NCI-H446 (cell line): ENCODE measurements around the gene NLGN4X.

Experiments
- DNase-seq, 2 experiments: peaks; one replicate each; lab custom pipeline; 2025; lab: John Stamatoyannopoulos, UW

Gene NLGN4X

DNA sequence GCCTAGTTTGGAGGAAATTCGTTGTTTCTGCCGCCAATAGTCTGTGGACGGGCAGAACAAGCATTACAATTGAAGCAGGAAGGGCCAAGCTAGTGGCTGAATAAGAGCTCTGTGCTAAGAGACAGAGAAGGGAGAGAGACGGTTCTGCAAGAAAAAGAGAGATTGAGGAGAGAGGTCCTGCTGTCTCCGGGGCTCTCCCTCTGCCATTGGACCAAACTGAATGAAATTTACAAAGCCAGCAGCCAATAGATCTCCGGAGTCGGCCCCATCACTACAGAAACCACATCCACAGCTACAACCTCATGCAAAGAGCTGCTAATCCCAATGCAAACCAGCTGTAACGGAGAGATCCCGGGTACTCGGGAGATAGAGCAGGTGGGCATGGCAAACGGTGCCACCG is at the start of gene NLGN4X:
Gene NLGN4X, minus strand, starts transcription at position 148 of the 400 bp plus-strand sequence. CDS start 77,401 bp downstream, outside the sequence.
- no peak for DNase-seq

DNA sequence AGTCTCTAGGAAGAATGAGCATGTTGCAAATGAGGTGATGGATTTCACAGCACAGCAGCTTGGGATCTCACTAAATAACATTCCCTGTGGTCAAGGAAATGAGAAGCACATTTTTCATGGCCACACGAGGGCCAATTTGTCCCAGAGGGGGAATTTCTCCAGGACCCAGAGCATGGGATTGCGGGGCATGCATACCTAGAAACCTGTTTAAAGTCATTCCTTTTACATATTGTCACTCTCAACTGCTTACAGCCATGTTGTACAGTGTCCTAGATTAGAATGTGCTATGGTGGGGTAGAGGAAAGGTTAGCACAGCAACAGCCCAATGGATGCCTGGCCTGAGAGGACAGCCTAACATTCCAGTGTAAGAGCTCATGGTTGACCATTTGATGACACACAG is 37.4 kb upstream of the NLGN4X start:
- DNase-seq: no peak

DNA sequence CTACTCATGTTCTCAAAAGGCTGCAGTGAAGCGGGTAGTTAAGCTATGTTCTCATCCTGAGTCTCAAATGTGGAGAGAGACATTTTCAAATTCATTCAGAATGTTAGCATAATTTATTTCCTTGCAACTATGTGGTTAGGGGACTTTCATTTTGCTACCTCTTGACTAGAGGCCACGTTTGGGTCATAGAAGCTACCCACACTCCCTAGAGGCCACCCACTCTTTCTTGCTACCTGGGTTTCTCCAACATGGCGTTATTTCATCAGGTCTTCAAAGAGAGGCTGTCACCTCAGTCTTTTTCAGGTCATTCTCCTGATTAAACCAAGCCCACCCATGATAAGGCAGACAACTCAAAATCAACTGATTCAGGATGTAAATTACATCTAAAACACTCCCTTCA is 34.3 kb upstream of the NLGN4X start:
- DNase-seq: no peak

DNA sequence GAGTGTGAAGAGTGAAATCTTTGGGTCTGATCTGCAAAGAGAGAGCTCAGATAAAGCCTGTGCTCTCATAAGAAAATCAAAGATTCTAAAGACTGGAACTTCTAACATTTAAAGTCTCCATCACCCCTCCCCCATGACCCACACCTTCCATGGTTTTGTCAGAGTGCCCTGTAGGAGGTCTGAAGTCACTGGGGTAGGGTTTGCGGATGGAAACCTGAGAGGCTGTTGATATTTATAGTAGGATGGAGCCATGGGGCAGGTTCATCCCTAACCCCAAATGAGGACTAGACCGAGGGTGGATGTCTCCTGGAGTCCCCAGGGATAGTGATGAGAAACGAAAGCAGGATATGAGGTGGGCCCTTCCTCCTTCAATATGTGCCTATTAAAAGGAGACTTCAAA is 28.4 kb upstream of the NLGN4X start:
- no peak for DNase-seq

DNA sequence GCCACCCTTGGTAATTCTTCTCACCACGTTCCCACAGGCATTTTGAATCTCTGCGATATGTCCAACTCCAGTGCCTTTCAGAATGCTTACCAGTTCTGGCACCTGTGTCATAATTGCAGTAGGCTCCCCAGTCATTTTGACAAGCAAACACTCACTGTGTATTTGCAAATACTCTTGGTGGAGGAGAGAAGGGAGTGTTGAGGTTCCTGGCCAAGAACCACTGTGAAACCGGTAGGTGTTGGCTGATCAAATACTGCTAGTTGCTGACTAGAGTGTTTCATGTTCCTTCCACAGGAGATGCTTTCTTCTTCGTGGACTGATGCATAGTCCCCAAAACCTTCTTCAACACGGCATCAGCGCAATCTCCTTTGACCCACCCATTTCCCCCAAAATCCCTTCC is 16.0 kb upstream of the NLGN4X start:
- DNase-seq: no peak

DNA sequence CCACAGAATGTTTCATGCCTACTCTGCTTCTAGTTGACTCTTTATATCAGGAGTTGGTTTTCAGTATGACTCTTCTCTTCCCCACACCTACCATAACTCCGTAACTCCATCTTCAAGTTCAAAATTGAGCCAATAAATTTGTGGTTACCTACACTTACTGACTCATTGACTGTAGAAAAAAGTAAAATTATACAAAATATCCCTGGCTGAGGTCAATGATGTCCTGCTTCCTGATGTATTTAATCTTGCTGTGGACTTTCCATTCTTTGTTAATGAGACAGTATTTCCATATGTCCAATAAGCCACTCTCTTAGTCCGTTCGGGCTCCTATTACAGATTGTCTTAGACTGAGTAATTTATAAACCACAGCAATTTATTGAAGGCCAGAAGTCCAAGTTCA is 9.9 kb upstream of the NLGN4X start:
- DNase-seq: no peak

DNA sequence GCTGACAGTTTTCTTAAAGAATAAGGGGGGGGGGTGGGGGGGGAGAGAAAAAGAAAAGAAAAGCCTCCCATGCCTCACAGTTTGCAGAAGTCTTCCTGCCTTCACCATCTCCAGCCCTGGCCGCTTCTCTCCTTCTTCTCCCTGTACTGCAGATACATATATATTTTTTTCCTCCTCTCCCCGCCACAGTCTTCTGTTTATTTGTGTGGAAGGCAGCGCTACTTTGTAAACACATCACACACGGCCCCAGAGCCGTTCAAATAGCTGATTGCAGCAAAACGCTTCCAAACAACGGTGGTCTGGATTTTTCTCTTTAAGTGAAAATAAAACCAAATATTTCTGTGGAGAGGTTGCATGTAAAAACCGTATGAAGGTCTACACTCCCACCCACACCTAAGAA is 732 bp downstream of the NLGN4X start:
- DNase-seq: no peak

DNA sequence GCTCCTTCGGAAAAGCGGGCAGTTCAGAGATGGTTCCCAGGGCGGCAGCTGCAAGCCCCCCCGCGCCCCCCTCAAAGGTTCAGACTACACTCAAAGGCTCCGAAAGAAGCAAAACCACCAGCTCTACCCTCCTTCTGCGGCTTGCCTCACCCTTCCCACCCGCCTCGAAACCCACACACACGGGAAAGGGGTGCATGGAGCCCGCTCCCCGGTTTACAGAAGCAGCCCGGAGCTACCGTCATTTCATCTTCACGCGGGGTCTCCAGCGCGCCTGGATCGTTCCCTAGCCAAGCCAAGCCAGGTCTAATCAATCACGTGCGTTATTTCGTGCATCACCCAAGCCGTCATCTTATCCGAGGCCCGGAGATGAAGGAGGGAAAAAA is 1.2 kb downstream of the NLGN4X start:
- no peak for DNase-seq

DNA sequence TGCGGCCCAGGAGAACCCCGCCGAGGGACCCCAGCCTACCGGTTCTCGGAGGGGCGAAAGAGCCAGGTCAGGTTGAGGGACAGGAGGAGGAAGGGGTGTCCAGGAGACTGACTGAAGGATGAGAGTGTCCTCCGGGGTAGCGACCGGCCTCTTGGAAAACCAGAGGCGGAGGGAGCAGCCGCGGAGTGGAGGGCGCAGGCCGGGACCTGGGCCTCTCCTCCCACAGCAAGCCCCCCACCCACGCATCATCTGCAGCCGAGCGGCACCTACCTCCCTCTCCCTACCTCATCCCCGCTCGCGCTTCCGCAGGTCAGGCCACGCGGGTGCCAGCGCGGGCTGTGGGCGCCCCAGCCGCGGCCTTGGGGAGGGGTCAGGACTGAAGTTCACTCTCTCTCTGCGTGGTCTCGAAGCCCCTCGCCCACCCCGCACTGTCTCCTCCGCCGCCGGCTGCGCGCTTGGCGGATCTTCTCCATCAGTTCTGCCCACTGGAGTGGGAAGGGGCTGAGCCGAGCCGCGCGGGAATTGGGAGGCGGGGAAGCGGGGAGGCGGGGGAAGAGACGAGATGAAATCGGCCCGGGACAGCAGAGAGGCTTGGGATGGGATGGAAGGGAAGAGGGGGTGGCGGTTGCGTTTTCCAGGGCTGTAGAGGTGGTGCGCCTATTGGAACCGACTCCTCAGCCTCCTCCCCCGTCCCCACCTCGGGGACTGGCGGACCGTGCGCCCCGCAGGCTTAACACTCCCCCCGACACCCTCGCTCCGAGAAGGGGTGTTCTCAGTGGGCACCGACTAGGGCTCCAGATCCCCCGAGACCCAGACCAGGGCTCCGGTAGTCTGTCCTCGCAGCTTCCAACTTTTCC is 1.8 kb downstream of the NLGN4X start:
- no peak for DNase-seq

DNA sequence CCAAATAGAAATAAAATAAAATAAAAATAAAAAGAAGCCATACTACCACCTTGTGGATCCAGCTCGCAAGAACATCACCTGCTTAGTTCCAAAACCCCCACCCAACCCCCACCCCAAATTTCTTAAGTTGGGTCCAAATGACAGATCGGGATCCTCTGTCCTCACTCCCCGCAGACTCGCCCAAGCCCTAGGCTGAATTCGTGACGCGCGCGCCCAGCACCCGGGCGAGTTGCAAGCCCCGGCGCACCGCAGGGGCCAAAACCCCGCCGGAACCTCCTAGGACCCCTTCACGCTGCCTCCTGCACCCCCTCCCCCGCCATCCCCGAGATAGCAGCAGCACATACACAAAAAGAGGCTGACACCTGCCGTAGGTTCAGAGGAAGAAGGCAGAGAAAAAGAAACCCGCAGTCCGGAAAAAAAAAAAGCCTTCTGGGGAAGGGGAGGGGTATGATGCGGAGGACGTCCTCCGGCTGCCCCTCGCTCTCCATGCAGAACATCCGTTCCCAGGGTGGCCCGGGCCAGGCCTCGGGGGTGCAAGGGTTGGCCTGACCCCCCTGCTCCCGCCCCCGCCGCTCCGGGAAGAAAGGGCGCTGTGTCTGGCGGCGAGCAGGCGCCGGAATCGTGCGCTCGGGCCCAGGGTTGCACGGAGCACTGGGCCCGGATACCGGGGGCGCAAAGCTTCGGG is 2.6 kb downstream of the NLGN4X start:
- no peak for DNase-seq

DNA sequence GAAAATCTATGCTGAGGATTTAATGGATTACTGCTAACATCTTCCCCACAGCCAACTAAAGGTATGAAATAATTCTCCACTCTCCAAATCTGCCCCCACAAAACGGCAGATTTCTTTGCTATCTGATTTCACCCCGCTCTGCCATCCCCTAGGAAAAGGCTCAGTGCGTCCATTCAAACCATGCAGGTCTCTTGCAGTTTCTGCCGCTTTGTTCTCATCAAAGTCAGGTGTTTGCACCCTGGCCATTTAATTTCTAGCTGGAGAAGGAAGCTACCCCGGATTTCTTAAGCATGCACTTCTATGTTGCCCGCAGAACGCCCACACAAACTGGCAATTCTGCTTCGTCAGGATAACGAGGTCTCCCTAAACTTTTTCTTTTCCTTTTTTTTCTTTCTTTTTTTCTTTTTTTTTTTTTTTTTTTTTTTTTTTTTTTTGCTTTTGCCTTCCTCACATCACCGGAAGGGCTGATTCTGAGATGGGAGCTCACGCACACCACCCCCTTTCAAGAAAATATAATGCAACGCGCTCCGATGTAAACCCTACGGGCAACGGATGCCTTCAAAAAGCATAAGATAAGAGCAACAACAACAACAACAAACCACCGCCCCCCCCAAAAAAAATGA is 3.3 kb downstream of the NLGN4X start:
- DNase-seq: no peak

DNA sequence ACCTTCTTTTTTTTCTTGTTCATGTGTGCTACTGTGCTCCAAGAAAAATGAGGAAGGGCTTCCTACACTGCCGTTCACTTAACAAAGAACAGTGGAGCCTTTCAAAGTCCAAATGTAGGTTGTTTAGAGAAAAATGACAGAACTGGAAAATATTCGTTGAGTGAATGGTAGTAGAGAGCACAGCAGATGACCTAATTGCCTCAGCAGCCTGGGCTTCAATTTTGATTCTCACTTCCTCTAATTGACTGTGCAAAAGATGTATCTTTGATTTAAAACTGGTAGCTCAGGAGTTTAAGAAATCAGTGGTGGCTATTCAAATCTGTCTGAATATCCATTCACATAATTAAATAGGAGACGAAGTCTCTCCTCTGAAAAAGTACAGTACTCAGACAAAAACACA is 5.2 kb downstream of the NLGN4X start:
- DNase-seq: no peak

DNA sequence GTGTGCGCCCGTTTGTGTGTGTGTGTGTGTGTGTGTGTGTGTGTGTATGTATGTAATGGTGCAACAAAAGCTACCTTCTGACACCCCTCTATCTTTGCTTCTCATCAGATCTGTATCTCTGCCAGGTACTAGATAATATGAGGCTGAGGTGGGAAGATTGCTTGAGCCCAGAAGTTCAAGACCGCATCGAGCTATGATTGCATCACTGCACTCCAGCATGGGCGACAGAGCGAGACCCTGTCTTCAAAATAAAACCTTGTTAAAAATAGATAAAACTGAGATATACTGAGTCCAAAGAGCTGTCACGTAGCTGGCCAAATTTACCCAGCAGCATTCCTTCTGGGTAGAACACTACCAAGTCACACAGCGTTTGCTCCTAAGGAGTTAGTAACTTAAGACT is 18.4 kb downstream of the NLGN4X start:
- no peak for DNase-seq

DNA sequence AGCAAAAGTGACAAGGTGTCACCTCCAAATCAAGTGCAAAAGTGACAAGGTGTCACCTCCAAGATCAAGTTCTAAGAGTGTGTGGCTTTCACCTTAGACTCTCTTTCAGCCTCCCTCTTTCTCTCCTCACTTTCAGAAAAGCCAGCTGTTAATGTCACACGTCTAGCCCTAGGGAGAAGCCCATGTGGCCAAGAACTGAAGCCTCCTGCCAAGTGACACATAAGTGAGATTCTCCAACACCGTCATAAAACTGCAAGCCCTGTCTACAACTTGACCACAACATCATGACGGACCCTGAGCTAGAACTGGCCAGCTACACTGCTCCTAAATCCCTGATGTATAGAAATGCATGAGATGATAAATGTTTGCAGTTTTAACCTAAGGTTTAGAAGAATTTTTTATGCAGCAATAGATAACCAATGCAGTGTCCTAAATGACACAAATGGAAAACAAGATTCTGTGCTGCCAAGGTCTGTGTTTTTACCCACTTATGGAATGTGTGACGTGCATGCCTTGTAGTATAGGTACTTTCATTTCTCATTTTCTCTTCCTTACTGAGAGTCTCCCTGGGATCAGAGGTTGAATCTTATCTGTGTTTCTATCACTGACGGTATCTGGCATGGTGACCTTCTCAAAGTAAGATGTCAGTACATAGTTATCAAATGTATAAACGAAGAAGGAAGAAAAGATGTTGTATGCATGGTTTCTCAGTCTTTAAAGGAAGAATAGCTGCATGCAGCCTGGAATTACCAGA is 25.0 kb downstream of the NLGN4X start:
- DNase-seq: no peak

DNA sequence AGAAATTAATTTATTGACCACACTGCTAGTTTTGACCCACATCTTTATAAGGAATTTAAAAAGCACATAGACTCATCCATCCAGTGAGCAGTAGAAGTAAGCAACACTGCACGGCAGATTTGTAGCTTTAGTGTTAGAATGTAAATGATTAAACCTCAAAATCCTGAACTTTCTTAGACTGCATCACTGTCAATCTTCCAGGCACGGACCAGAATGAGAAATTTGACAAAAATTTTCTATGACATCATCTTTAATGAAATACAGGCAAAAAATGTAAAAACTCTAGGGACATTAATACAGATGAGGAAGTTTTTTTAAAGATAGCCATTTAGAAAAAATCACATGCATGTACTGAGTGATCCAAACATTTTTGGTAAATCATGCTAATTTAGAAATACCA is 29.2 kb downstream of the NLGN4X start:
- no peak for DNase-seq

DNA sequence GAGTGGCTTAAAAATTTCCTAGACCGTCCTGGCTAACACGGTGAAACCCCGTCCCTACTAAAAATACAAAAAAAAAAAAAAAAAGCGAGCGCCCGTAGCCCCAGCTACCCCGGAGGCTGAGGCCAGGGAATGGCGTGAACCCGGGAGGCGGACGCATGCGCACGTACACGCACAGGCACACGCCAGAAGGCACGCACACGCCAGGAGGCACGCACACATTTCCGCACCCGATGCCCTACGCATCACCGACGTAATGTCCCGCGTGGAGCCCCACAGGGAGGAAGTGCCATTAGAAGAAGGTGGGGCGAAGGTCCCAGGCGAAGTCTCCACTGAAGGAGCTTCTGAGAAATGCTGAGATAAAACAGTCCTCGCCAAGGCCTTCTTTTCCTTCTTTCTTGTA is 41.4 kb downstream of the NLGN4X start:
- no peak for DNase-seq

DNA sequence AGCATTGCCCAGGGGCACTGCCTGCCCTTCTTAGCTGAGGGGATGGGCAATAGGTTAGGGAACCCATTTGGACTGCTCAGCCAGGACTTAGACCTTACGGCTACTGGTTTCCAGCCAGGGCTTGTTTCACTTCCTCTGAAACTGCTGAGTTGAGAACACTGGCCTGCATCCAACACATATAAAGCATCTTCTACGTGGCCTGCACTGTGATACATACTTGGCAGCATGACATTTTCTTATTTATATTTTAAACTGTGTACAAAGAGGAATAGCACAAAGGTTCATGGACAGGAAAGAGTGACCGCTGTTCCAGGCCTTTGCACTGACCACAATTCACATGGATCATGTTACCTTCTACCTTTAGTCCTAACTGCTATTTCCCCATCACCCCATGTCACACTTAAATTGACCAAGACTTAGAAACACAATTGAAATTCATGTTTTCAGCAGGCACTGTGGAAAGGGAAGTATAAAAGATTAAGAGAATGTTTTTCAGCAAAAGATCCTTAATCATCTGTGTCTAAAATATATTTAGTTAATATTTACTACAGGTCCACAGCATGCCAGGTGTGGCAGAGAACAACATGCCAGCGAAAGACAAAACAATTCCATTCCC is 43.7 kb downstream of the NLGN4X start:
- DNase-seq: no peak

DNA sequence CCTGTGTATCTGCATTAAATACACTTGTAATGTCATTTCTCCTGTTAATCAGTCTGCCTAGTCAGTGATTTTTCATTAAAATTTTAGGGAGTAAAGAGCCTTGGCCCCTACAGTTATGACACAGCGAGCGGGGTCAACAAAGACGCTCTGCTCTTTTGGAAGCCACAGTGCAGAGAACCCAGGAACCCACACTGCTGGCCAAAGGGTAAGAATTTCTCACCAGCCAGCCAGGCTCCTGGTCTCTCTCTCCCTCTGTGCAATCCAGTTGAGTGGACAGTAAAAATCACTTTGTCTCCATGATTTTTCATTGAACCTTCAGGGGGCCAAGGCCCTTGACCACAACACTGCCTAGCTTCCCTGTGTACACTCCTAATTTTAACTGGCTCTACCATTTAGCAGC is 52.8 kb downstream of the NLGN4X start:
- no peak for DNase-seq

DNA sequence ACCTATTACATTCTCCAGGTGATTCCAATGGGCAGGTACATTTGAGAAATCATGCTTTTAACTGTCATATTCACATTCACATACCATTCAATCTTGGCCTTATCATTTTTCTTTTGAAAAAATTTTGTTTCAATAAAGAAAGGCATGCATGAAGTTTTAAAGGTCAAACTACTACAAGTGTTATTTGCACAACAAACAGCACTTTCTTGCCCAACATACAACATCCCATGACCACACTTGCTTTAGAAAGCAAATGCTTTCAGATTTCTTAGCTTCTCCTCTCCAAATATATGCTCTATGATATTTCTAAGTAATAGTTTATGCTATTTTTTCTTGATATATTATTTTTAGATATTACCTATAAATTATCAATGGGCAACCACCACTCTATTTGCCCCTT is 58.2 kb downstream of the NLGN4X start:
- DNase-seq: no peak

DNA sequence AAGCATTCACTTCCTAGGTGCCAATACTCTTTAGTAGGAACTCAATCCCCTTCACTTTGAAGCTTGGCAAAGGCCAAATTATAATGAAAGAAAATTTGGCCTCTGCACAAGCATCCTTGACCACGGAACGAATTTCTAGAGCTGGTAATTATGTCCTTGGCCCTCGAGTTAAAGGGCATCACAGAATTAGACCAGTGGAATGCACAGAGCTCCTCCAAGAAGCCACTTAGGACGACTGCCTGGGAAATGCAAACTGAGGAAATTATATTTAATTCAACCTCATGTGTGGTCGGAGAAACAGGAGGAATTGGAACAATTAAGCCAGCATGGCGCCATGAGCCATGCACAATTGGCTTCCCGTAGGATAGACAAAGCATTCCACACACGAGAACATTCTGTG is 59.3 kb downstream of the NLGN4X start:
- DNase-seq: no peak

DNA sequence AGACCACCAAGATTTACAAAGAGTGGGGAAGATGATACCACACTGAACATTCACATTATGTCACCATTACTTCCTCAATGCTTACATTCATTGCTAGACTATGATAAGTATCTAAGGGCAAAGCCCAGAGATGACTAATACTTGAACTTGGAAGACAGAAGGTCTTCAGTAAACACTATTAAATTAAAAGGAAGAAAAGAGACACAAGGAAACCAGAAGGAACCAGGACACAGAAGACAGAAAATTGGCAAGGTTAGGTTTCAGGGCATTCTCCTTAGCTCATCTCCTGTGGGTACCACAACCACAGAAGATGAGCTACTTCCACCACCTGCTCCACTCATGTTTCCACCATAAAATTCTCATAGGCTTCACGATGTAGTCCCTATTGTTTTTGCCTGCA is 64.9 kb downstream of the NLGN4X start:
- DNase-seq: no peak

DNA sequence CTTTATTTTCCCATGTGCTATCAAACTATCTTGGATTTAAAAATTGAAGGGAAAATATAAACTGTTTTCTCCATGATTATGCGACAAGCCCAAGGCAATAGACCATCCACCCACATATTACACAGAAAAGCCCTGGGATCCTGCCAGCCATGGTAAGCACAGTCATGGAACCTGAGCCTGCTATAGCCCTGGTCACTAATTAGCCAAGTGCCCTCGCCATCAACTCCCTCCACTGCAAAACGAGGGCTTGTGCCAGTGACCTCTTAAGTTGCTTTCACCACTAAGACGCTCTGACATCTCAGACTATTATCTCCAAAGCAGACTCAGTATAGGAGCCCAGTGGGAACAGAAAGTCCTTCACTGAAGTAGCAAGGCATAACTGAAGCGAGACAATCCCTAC is 69.2 kb downstream of the NLGN4X start:
- DNase-seq: no peak
